ENCODE results near the gene HIP1.
"Not testable (repeated sequence)": the region's sequence is repeated elsewhere in the genome, so short reads cannot be mapped to it uniquely, and the experiment has no call there.

HIP1 gene

DNA sequence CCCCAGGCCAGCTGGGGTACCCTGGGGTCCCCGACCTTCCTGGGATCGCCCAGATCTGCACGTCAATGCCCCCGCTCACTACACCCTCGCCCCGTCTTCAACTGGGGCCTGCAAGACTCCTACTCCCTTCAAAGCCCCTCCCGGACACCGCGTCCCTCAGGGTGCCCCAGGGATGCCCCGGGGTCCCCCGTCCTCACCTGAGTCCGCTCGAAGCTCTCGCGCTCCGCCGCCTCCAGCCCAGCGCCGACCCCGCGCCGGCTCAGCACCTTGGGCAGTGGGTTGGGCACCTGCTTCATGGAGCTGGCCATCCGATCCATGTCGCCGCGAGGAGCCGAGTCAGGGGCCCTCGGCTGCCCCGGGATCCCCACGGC is at the start of gene HIP1:
Gene HIP1 (minus strand): TSS at position 338 of the 371 bp plus-strand sequence. CDS start 21 bp downstream, at position 317.
- no peak for DNase-seq (ENCODE audit: low read depth in 2 of 2)

DNA sequence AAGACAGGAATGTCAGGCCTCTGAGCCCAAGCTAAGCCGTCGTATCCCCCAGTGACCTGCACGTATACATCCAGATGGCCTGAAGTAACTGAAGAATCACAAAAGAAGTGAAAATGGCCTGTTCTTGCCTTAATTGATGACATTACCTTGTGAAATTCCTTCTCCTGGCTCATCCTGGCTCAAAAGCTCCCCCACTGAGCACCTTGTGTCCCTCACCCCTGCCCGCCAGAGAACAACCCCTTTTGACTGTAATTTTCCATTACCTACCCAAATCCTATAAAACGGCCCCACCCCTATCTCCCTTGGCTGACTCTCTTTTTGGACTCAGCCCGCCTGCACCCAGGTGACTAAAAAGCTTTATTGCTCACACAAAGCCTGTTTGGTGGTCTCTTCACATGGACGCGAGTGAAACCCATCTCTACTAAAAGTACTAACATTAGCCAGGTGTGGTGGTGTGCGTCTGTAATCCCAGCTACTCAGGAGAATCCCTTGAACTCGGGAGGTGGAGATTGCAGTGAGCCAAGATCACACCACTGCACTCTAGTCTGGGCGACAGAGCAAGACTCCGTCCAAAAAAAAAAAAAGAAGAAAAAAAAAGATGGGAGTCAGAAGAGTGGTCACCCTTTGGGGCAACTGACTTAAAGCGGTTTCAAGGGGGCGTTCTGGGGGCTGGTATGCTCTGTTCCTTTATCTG is 49.6 kb upstream of the HIP1 start:
- DNase-seq (ENCODE audit: low read depth in 2 of 2), result not testable (repeated sequence)

DNA sequence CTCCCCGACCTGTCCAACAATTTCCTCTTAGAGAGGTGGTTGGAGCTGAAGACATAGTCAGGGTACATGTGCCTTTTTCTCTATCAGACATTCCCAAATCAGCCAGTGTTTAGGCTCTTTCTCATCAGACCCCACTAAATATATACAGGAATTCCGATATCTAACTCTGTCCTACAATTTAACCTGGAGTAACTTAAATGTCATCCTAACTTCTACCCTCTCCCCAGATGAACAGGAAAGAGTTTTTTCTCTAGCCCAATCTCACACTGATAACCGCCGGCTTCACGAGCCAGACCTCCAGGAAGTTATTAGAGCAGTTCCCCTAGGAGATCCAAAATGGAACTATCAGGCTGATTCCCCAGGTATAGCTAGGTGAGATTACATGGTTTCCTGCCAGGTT is 44.3 kb upstream of the HIP1 start:
- not testable (repeated sequence) for DNase-seq (ENCODE audit: low read depth in 2 of 2)

DNA sequence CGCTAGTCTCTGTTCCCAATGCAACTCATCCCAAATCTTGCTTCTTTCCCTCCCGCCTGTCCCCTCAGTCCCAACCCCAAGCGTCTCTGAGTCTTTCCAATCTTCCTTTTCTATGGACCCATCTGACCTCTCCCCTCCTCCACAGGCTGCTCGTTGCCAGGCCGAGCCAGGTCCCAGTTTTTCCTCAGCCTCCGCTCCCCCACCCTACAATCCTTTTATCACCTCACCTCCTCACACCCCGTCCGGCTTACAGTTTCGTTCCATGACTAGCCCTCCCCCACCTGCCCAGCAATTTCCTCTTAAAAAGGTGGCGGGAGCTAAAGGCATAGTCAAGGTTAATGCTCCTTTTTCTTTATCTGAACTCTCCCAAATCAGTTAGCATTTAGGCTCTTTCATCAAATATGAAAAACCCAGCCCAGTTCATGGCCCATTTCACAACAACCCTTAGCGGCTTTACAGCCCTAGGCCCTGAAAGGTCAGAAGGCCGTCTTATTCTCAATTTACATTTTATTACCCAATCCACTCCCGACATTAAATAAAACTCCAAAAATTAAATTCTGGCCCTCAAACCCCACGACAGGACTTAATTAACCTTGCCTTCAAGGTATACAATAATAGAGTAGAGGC is 42.0 kb upstream of the HIP1 start:
- DNase-seq (ENCODE audit: low read depth in 2 of 2), result not testable (repeated sequence)

DNA sequence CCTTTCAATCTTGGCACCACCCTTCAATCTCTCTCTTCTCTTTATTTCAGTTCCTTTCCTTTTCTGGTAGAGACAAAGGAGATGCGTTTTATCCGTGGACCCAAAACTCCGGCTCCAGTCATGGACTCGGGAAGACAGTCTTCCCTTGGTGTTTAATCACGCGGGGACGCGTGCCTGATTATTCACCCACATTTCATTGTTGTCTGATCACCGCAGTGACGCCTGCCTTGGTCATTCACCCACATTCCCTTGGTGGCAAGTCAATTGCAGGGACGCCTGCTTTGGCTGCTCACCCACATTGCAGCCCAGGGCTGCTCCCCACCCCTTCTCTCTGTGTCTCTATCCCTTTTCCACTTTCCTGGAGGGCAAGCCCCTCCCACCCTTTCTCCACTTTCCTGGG is 40.8 kb upstream of the HIP1 start:
- DNase-seq (ENCODE audit: low read depth in 2 of 2), result not testable (repeated sequence)

DNA sequence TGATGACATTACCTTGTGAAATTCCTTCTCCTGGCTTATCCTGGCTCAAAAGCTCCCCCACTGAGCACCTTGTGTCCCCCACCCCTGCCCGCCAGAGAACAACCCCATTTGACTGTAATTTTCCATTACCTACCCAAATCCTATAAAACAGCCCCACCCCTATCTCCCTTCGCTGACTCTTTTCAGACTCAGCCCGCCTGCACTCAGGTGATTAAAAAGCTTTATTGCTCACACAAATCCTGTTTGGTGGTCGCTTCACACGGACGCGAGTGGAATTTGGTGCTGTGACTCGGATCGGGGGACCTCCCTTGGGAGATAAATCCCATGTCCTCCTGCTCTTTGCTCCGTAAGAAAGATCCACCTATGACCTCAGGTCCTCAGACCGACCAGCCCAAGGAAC is 40.3 kb upstream of the HIP1 start:
- DNase-seq (ENCODE audit: low read depth in 2 of 2), result not testable (repeated sequence)

DNA sequence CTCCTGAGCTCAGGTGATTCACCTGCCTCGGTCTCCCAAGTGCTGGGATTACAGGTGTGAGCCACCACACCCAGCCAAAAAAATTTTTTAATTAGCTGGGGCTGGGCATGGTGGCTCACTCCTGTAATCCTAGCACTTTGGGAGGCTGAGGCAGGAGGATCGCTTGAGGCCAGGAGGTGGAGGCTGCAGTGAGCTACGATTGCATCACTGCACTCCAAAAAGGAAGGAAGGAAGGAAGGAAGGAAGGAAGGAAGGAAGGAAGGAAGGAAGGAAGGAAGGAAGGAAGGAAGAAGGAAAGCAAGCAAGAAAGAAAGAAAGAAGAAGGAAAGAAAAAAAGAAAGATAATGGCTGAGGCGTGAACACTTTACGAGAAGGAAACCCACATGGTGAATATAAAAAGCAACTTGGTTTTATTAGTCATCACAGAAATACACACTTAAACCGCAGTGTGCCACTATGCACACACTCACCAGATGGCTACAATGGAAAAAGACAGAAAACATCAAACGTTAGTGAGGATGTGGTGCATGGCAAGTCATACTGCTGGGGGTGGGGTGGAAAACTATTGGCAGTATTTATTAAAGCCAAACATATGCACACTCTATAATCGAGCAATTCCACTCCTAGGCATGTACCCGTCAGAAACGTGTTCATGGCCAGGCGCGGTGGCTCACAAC is 37.7 kb upstream of the HIP1 start:
- DNase-seq (ENCODE audit: low read depth in 2 of 2), result peak; percentile 17 to 45

DNA sequence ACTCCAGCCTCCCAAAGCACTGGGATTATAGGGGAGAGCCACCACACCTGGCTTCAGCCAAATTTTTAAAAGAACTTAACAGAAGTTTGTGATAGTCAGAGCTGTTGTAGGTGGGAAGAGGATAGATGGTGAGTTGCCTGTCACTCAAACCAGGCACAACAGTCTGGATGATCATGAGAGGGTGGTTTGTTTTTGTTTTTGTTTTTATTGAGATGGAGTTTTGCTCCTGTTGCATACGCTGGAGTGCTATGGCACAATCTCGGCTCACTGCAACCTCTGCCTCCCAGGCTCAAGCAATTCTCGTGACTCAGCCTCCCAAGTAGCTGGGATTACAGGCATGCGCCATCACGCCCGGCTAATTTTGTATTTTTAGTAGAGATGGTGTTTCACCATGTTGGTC is 35.2 kb upstream of the HIP1 start:
- DNase-seq (ENCODE audit: low read depth in 2 of 2), result not testable (repeated sequence)

DNA sequence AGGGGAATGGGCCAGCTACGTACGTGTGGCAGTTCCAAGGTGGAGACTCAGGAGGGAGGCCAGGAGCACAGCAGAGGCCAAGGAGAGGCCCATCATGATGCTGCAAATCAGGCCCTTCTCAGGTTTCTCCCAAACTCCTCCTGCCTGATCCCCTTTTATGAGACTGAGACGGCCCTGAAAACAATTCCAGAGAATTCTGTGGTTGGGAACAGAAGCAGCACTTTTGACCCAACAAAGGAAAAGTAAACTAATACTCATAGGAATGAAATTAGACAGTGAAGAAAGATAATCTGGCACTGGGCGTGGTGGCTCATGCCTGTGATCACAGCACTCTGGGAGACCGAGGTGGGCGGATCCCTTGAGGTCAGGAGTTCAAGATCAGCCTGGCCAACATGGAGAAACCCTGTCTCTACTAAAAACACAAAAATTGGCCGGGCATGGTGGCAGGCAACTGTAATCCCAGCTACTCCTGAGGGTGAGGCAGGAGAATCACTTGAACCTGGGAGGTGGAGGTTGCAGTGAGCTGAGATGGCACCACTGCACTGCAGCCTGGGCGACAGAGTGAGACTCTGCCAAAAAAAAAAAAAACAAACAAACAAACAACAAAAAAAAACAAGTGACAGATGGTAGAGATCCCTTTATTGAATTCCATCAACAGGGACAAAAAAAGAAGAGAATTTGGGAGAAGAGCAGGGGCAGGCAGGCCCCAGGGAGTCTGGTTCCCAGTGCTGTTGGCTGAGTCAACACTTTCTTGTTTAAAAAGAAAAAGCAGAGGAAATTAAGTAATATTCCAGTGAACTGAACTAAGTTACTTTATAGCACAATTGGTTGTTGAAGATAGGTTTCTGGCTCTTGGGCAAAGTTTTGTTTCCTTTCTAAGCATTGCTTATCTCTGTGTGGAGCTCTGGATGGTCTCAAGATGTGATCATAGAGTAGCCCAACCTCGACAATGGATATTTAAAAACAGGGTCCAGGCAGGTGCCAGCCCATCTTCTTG is 33.6 kb upstream of the HIP1 start, which contains the start of gene CCL26:
Gene CCL26 (minus strand): TSS at position 131 of the 997 bp plus-strand sequence. CDS start 35 bp downstream, at position 96.
- no peak for DNase-seq (ENCODE audit: low read depth in 2 of 2)

DNA sequence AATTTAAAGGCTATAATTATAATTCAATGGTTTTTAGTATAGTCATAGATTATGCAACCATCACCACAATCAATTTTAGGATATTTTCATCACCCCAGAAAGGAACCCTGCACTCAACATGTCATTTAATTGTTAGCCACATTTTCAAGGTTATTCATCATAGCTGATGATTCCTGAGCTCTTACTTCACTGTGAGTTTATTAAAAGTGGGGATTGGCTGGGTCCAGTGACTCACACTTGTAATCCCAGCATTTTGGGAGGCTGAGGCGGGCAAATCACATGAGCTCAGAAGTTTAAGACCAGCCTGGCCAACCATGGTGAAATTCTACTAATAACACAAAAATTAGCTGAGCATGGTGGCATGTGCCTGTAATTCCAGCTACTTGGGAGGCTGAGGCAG is 32.5 kb upstream of the HIP1 start:
- no peak for DNase-seq (ENCODE audit: low read depth in 2 of 2)

DNA sequence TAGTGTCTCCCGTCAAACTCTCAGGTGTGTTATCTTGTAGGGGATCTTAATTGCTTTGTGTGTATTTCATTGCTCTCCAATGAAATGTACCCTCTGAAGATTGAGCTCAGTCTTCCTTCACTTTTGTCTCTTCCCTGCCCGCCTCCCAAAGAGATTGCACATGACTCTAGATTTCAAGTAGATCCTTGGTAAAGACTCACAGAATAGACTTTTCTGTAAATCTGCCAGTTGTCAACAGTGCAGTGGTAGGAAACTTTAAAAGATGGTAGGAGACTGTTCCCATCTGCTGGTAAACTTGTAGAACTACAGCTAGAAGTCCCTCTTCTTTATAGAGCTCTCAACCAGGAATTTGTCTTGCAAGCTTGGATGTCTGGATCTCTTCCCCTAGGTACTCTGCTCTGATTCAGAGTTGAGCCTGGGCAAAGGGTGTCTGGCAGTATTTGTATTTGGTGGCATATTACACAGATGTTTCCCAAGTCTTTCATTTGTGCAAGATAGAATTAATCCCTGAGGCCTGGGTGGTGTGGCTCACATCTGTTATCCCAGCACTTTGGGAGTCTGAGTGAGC is 23.7 kb upstream of the HIP1 start:
- no peak for DNase-seq (ENCODE audit: low read depth in 2 of 2)

DNA sequence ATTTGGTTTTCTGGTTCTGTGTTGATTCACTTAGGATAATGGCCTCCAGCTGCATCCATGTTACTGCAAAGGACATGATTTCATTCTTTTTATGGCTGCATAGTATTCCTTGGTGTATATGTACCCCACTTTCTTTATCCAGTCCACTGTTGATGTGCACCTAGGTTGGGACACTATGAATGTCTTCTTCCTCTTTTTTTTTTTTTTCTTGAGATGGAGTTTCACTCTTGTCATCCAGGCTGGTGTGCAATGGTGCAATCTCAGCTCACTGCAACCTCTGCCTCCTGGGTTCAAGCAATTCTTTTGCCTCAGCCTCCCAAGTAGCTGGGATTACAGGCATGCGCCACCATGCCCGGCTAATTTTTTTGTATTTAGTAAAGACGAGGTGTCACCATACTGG is 23.1 kb upstream of the HIP1 start:
- DNase-seq (ENCODE audit: low read depth in 2 of 2), result not testable (repeated sequence)

DNA sequence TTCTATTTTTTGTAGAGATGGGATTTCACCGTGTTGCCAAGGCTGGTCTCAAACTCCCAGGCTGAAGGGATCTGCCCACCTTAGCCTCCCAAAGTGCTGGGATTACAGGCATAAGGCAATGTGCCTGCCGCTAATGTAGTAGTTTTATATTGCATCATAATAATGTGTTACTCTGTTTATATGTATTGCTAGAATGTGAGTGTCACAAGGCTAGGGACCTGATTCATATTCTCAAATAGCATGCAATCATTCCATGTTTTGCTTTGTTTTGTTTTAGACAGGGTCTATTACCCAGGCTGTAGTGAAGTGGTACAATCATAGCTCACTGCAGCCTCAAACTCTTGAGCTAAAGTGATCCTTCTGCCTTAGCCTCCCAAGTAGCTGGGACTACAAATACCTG is 19.8 kb upstream of the HIP1 start:
- no peak for DNase-seq (ENCODE audit: low read depth in 2 of 2)

DNA sequence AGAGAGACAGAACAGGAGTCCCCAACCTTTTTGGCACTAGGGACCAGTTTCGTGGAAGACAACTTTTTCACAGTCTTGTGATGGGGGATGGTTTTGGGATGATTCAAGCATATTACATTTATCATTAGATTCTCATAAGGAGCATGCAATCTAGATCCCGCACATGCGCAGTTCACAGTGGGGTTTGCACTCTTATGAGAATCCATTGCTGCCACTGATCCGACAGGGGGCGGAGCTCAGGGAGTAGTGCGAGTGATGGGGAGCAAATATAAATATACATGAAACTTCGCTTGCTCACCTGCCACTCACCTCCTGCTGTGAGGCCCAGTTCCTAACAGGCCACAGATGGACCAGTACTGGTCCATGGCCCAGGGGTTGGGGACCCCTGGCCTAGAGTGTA is 19.1 kb upstream of the HIP1 start:
- DNase-seq (ENCODE audit: low read depth in 2 of 2), result no peak

DNA sequence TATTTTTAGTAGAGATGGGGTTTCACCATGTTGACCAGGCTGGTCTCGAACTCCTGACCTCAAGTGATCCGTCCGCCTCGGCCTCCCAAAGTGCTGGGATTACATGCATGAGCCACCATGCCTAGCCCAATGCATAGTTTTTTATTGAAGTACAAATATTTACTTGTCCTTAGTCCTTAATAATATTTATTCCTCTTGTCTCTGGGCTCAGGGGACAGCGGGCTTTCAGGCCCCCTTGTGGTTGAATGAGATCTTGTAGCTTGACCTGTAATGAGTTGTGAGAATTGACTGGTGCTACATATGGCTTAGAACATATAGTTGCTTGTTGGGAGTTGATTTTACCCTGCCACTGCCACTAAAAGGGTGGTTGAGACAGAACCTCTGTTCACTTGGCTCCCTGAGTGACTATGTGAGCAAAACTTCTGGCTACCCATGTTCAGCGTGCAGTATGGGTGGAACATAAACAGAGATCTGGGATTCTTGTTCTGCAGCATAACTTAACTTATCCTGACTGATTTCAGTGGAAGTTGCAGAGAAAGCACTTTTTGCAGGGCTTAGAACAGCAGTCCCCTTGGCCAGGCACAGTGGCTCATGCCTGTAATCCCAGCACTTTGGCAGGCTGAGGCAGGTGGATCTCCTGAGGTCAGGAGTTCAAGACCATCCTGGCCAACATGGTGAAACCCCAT is 18.4 kb upstream of the HIP1 start:
- DNase-seq (ENCODE audit: low read depth in 2 of 2), result no peak

DNA sequence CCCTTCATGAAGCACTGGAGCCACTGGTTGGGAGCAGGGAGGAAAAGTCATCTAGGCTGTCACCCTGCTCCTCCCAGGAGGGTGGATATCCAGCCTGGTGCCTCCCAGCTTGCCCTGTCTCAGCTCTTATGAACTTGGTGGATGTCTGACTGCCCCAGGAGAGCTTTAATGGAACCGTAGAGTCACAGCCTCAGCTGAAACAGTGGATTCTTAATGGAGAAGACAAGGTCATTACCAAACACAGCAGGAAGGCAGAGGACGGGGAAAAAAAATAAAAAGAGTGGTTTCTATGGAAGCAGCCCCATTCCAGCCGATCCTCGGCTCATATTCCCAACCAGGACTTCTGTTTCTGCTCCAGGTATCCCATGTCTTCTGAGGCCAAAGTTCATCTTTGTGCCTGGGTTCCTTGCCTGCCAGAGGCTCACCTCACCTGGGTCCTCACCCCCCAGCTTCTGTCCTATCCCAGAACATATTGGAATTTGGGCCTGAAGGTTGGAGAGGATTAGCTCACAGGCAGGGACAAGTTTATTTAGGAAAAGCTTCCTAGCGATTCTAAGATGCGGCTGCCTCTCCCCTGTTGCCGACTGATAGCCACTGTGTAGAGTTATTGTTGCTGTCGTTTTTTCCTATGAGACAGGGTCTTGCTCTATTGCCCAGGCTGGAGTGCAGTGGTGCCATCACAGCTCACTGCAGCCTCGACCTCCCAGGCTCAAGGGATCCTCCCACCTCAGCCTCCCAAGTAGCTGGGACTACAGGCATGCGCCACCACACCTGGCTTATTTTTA is 17.7 kb upstream of the HIP1 start:
- no peak for DNase-seq (ENCODE audit: low read depth in 2 of 2)

DNA sequence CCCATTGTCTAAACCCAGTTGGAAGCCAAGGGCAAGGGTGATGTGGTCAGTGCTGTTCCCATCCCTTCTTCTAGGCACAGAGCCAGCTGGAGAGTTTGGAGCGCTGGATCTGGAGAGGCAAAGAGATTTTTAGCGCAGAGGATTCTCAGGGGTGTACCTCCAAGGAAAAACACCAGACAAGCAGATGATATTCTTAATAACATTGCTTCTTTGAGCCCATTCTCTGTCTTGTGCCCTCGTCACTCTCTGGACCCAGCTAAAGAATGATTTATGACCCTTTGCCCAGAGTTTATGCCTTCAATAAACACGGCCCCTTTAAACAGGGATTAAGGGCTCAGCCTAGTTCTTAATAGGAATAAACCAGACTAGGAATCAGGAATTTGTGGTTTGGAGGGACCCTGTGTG is 4.7 kb upstream of the HIP1 start:
- no peak for DNase-seq (ENCODE audit: low read depth in 2 of 2)

DNA sequence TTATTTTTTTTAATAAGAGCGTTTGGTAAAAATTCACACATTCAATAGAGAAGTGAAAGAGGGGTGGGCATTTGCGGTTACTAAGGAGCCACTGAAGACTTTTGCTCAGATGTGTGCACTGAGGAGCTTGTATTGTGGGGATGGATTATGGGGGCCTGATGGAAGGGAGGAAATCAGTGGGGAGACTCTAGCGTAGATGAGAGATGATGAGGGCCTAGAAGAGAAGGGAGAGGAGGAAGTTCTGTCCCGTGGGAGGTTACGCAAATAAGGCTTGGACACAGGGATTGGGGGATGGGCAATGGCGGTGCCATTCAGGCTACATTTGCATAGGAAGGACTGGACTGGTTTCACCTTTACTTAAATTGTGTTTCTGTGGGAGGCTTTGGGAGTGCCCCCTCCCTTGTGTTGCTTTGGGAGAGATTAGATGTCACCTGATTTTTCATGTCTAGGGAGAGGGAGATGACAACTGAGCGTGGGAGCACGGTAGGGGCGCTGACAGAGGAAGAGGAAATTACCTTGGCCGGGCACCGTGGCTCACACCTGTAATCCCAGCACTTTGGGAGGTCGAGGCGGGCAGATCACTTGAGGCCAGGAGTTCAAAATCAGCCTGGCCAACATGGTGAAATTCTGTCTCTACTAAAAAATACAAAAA is 2.2 kb upstream of the HIP1 start:
- DNase-seq (ENCODE audit: low read depth in 2 of 2), result no peak

Measured in stimulated activated CD4-positive, alpha-beta T cell treated with anti-CD3 and anti-CD28 coated beads, Interleukin-1b, Interleukin-23, amount 100 ng/mL, for 4 hours (primary cell).